ENCODE measurements around the gene COPRS.

The COPRS gene

GRCh38 chr17:31869797-31870568 is 10.9 kb upstream of the COPRS start:
- no peak overlapping the region for H3K27ac ChIP-seq
- H3K4me1 ChIP-seq = no peaks in the 10 kb centered on the region
- H3K9me3 ChIP-seq (ENCODE audit: control insufficient read depth, low read length) = no peaks in the 10 kb centered on the region
- H3K36me3 ChIP-seq (ENCODE audit: control insufficient read depth, insufficient read depth, low read length) = no peaks in the 10 kb centered on the region
- H3K9ac ChIP-seq = no peak overlapping the region
- H3K27me3 ChIP-seq (ENCODE audit: control insufficient read depth, insufficient read depth, low read length) = no peaks in the 10 kb centered on the region
- H2AFZ ChIP-seq = no peak overlapping the region
- H3K4me3 ChIP-seq (ENCODE audit: low read depth, low read length) = no peak overlapping the region
- no peak for TF ChIP-seq CTCF (IDR thresholded peaks at IDR 0.05)
- H3K79me2 ChIP-seq = no peaks in the 10 kb centered on the region
- no peak overlapping the region for H3K4me2 ChIP-seq (ENCODE audit: low read length)

GRCh38 chr17:31869031-31869430 is 10.0 kb upstream of the COPRS start:
- no peak overlapping the region for H3K4me3 ChIP-seq (ENCODE audit: low read depth, low read length)
- H3K4me2 ChIP-seq (ENCODE audit: low read length) = no peak overlapping the region
- H3K4me1 ChIP-seq = no peaks in the 10 kb centered on the region
- no peaks in the 10 kb centered on the region for H3K27me3 ChIP-seq (ENCODE audit: control insufficient read depth, insufficient read depth, low read length)
- H3K79me2 ChIP-seq = no peaks in the 10 kb centered on the region
- H3K36me3 ChIP-seq (ENCODE audit: control insufficient read depth, insufficient read depth, low read length) = no peaks in the 10 kb centered on the region
- no peak for TF ChIP-seq CTCF (IDR thresholded peaks at IDR 0.05)
- no peak overlapping the region for H3K9ac ChIP-seq
- H2AFZ ChIP-seq = no peak overlapping the region
- no peak overlapping the region for H3K27ac ChIP-seq
- no peaks in the 10 kb centered on the region for H3K9me3 ChIP-seq (ENCODE audit: control insufficient read depth, low read length)

GRCh38 chr17:31859487-31860008 is 504 bp upstream of the COPRS start:
- Histone ChIP-seq H3K4me1 (peaks cover 5% of the 10 kb centered on the region), H3K36me3 (ENCODE audit: control insufficient read depth, insufficient read depth, low read length) (no peaks in the 10 kb centered on the region), H3K9ac (no peak overlapping the region), H3K9me3 (ENCODE audit: control insufficient read depth, low read length) (no peaks in the 10 kb centered on the region), H3K4me2 (ENCODE audit: low read length) (peak overlapping the region; percentile 77), H3K27ac (no peak overlapping the region), H3K4me3 (ENCODE audit: low read depth, low read length) (peak overlapping the region; percentile 49), H3K27me3 (ENCODE audit: control insufficient read depth, insufficient read depth, low read length) (no peaks in the 10 kb centered on the region), H3K79me2 (no peaks in the 10 kb centered on the region), H2AFZ (peak overlapping the region; percentile 48)
- no peak for TF ChIP-seq CTCF (IDR thresholded peaks at IDR 0.05)

- no peak overlapping the region for H3K9ac ChIP-seq
- H3K4me2 ChIP-seq (ENCODE audit: low read length) = peak overlapping the region; percentile 94
- peak overlapping the region; percentile 74 for H3K4me3 ChIP-seq (ENCODE audit: low read depth, low read length)
- H3K27me3 ChIP-seq (ENCODE audit: control insufficient read depth, insufficient read depth, low read length) = no peaks in the 10 kb centered on the region
- peak overlapping the region; percentile 15 for H3K27ac ChIP-seq
- no peaks in the 10 kb centered on the region for H3K79me2 ChIP-seq
- H3K4me1 ChIP-seq = peaks cover 5% of the 10 kb centered on the region
- no peaks in the 10 kb centered on the region for H3K9me3 ChIP-seq (ENCODE audit: control insufficient read depth, low read length)
- H2AFZ ChIP-seq = peak overlapping the region; percentile 71
- no peak for TF ChIP-seq CTCF (IDR thresholded peaks at IDR 0.05)
- no peaks in the 10 kb centered on the region for H3K36me3 ChIP-seq (ENCODE audit: control insufficient read depth, insufficient read depth, low read length)
These were observed 963 bp downstream of the COPRS start for GRCh38 chr17:31857920-31858641.

Measured in parathyroid adenoma (tissue), 2 donors.